ENCODE measurements around the gene HHAT.

DNA sequence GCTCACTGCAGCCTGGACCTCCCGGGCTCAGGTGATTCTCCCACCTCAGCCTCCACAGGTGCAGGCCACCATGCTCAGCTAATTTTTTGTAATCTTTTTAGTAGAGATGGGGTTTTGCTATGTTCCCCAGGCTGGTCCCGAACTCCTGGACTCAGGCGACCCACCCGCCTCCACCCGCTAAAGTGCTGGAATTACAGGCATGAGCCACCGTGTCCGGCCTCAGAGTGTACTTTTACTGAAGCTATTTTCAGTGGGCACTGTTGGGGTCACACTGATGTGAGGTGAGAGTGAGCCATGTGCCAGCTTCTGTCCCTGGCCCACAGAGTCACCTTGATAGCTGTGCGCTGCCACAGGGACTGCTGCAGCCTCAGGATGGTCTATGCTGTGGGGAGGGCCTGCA lies 25.3 kb upstream of the HHAT start:
- TF ChIP-seq ZNF274 (IDR thresholded peaks at IDR 0.05; ENCODE audit: low read depth, low read length), result no peak
- no peak for TF ChIP-seq YY1 (IDR thresholded peaks at IDR 0.05; ENCODE audit: insufficient read depth, insufficient read length)
- no peak for TF ChIP-seq SUZ12 (IDR thresholded peaks at IDR 0.05; ENCODE audit: extremely low read depth, insufficient read depth, insufficient read length)
